WERI-Rb-1 (cell line): ENCODE measurements around the gene SLC12A2.

Experiments
- DNase-seq: peaks from one replicate; pipeline ENCODE4 v3.0.0-alpha.2; 2020
- H3K27ac ChIP-seq: fragments of 250-450 bp; sonication (Bioruptor Pico); 2 replicates; pipeline ENCODE4 v1.5.1; 2020; ENCODE audit warnings: mild to moderate bottlenecking, moderate library complexity
- H3K27me3 ChIP-seq: fragments of 250-450 bp; sonication (Bioruptor Pico); 2 replicates; pipeline ENCODE4 v1.5.1; 2021; ENCODE audit warnings: mild to moderate bottlenecking, low read depth, moderate library complexity; ENCODE audit not compliant: insufficient read depth, severe bottlenecking
- H3K36me3 ChIP-seq: fragments of 250-450 bp; sonication (Bioruptor Pico); 2 replicates; pipeline ENCODE4 v1.5.1; 2020; ENCODE audit warnings: mild to moderate bottlenecking, moderate library complexity
- H3K4me3 ChIP-seq: 2 replicates; pipeline ENCODE4 v1.5.1; 2011; ENCODE audit warnings: low read depth, mild to moderate bottlenecking, control low read depth, low read length
- H3K9me3 ChIP-seq: fragments of 250-450 bp; sonication (Bioruptor Pico); 2 replicates; pipeline ENCODE4 v1.5.1; 2021; ENCODE audit warnings: mild to moderate bottlenecking, moderate library complexity; ENCODE audit not compliant: severe bottlenecking
- CTCF ChIP-seq: IDR thresholded peaks from 2 replicates; pipeline ENCODE4 v1.5.1; 2011; ENCODE audit warnings: low read depth, mild to moderate bottlenecking, control low read depth, inconsistent platforms, low read length

Gene SLC12A2

DNA sequence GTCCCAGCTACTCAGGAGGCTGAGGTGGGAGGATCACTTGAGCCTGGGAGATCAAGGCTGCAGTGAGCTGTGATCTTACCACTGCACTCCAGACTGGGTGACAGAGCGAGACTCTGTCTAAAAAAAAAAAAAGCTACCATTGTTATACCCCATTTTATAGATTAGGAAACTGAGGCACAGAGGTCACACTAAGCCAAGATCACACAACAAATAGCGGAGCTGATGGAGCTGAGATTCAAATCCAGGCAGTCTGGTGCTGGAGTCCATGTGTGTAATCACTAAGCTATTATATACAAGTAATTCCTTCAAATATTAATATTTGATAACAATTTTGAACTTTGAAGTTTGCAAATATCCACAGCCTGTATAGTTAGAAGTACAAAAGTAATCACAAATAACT lies 6.0 kb upstream of the SLC12A2 start:
- no peak for TF ChIP-seq CTCF
- H3K36me3 ChIP-seq = no peaks in the 10 kb centered on the region
- no peaks in the 10 kb centered on the region for H3K9me3 ChIP-seq
- no peak overlapping the region for H3K4me3 ChIP-seq
- no peak for DNase-seq
- no peaks in the 10 kb centered on the region for H3K27me3 ChIP-seq
- no peak overlapping the region for H3K27ac ChIP-seq

GRCh38 chr5:128081111-128081851 lies 2.3 kb upstream of the SLC12A2 start:
- Histone ChIP-seq H3K27me3 (peaks cover 3% of the 10 kb centered on the region), H3K36me3 (no peaks in the 10 kb centered on the region), H3K4me3 (no peak overlapping the region), H3K9me3 (no peaks in the 10 kb centered on the region), H3K27ac (no peak overlapping the region)
- TF ChIP-seq CTCF = no peak
- no peak for DNase-seq

DNA sequence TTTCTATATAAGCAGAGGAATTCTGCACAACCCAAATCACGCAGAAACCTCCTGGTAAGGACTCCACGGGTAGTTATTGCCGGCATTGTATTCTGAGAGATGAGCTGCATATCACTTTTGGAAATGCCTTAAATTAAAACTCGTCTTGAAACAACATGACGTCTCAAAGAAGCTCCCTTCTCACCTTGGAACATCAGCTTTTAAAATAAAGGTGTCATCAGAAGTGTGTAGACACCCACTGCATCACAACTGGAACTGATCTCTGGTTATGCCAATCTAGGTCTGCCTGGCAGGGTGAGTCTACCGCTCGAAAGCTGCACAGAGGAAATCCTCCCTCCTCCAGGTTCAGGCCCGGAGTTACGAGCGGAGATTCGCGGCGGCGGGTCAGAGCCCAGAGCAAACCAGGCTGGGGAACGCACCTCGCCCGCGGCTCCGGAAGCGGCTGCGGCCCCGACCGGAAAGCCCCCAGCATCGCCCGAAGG lies 974 bp upstream of the SLC12A2 start:
- H3K4me3 ChIP-seq = peak overlapping the region; percentile 80
- TF ChIP-seq CTCF = no peak
- no peak for DNase-seq
- H3K36me3 ChIP-seq = no peaks in the 10 kb centered on the region
- peak overlapping the region; percentile 87 for H3K27ac ChIP-seq
- H3K27me3 ChIP-seq = peaks cover 3% of the 10 kb centered on the region
- no peaks in the 10 kb centered on the region for H3K9me3 ChIP-seq

DNA sequence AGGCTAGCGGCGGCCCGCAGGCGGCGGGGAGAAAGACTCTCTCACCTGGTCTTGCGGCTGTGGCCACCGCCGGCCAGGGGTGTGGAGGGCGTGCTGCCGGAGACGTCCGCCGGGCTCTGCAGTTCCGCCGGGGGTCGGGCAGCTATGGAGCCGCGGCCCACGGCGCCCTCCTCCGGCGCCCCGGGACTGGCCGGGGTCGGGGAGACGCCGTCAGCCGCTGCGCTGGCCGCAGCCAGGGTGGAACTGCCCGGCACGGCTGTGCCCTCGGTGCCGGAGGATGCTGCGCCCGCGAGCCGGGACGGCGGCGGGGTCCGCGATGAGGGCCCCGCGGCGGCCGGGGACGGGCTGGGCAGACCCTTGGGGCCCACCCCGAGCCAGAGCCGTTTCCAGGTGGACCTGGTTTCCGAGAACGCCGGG lies 253 bp downstream of the SLC12A2 start:
- DNase-seq = no peak
- H3K36me3 ChIP-seq = no peaks in the 10 kb centered on the region

GRCh38 chr5:128084228-128085167 lies 932 bp downstream of the SLC12A2 start:
- no peak for TF ChIP-seq CTCF
- Histone ChIP-seq H3K36me3 (no peaks in the 10 kb centered on the region), H3K27me3 (peaks cover 3% of the 10 kb centered on the region), H3K4me3 (peak overlapping the region; percentile 80), H3K27ac (no peak overlapping the region), H3K9me3 (no peaks in the 10 kb centered on the region)
- DNase-seq = peak; percentile 28

More for the DNA sequence above, 253 bp downstream of the SLC12A2 start:
- H3K27ac ChIP-seq = peak overlapping the region; percentile 87
- peak; percentile 57 for TF ChIP-seq CTCF
- peak overlapping the region; percentile 80 for H3K4me3 ChIP-seq
- no peaks in the 10 kb centered on the region for H3K9me3 ChIP-seq
- H3K27me3 ChIP-seq = peaks cover 3% of the 10 kb centered on the region
